Measurements from ENCODE around the gene PRKCH. TPM values are rescaled to one million over a fixed set of nuclear protein-coding genes. Genes with fewer than 3 reads are reported as not detected.

PRKCH gene
- total and polyA plus RNA-seq, 3 donors from 2014 or later = 15.0 to 26.8 (median 25.4) TPM

GRCh38 chr14:61347826-61348443 lies 26.6 kb downstream of the PRKCH start:
- intact Hi-C loops (cut with DNase I; ENCODE audit: low total_unique reads) = no loop called here
- DNase-seq = no peak
- Histone ChIP-seq H3K27ac (no peak overlapping the region), H3K4me1 (no peaks in the 10 kb centered on the region), H3K27me3 (no peaks in the 10 kb centered on the region), H3K9me3 (no peaks in the 10 kb centered on the region), H3K4me3 (no peak overlapping the region), H3K36me3 (ENCODE audit: low read depth, missing control alignments) (no peaks in the 10 kb centered on the region)
- WGBS, 2 donors = 70 to 77% methylated on average over 8 of the region's 8 CpGs
- TF ChIP-seq, protein P1, sequence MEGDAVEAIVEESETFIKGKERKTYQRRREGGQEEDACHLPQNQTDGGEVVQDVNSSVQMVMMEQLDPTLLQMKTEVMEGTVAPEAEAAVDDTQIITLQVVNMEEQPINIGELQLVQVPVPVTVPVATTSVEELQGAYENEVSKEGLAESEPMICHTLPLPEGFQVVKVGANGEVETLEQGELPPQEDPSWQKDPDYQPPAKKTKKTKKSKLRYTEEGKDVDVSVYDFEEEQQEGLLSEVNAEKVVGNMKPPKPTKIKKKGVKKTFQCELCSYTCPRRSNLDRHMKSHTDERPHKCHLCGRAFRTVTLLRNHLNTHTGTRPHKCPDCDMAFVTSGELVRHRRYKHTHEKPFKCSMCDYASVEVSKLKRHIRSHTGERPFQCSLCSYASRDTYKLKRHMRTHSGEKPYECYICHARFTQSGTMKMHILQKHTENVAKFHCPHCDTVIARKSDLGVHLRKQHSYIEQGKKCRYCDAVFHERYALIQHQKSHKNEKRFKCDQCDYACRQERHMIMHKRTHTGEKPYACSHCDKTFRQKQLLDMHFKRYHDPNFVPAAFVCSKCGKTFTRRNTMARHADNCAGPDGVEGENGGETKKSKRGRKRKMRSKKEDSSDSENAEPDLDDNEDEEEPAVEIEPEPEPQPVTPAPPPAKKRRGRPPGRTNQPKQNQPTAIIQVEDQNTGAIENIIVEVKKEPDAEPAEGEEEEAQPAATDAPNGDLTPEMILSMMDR (IDR thresholded peaks at IDR 0.05) = no peak
- no peak for TF ChIP-seq POLR2A (IDR thresholded peaks at IDR 0.05)

DNA sequence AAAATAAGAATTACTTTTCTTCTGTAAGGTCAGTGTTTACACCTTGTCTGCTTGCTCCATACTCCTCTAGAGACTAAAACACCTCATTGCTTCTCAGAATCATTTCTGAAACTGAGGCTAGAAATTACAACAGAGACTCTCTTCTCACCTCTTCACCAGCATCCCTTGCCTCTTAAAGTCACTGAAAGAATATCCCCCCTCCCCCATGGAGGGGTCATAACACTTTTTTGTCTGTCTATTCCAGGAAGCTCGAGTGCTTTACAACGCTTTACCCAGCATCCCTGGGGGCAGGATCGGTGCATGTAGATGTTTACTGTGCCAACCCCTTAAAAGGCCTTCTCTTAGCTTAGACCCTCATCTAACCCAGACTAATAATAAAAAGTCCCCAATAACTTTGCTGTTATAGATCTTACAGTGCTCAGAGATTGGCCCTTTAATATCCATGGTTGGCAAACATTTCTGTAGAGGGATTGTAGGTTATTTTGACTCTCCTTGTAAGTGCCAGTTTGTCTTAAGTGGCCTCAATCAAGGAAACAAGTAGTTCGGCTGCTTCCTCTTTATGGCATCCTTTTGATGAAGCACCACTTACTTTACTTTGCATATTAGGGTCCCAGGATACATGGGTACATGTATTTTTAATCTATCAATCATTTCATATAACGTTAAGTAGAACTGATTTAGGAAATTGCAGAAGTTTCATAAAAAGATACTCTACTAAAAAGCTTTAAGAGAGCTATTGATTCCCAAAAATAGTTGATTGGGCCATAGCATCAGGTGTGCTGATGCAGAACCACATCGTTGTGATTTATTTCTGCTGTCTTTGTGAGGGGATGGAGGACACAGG lies 29.3 kb downstream of the PRKCH start:
- H3K27me3 ChIP-seq = no peaks in the 10 kb centered on the region
- H3K4me3 ChIP-seq = no peak overlapping the region
- no peaks in the 10 kb centered on the region for H3K36me3 ChIP-seq (ENCODE audit: low read depth, missing control alignments)
- no peak overlapping the region for H3K27ac ChIP-seq
- 76 to 84% methylated on average over 6 of the region's 6 CpGs for WGBS, 2 donors
- DNase-seq = no peak
- TF ChIP-seq, protein P1 (IDR thresholded peaks at IDR 0.05) = no peak
- no peak for TF ChIP-seq POLR2A (IDR thresholded peaks at IDR 0.05)
- no peaks in the 10 kb centered on the region for H3K9me3 ChIP-seq
- intact Hi-C loops (cut with DNase I; ENCODE audit: low total_unique reads) = no loop called here
- no peaks in the 10 kb centered on the region for H3K4me1 ChIP-seq

GRCh38 chr14:61351477-61351876 lies 30.1 kb downstream of the PRKCH start:
- TF ChIP-seq, protein P1 (IDR thresholded peaks at IDR 0.05) = no peak
- no peak for TF ChIP-seq POLR2A (IDR thresholded peaks at IDR 0.05)
- DNase-seq = no peak
- intact Hi-C loops (cut with DNase I; ENCODE audit: low total_unique reads) = no loop called here
- H3K27ac ChIP-seq = no peak overlapping the region
- H3K36me3 ChIP-seq (ENCODE audit: low read depth, missing control alignments) = no peaks in the 10 kb centered on the region
- no peaks in the 10 kb centered on the region for H3K9me3 ChIP-seq
- WGBS, 2 donors = 98 to 99% methylated on average over 6 of the region's 6 CpGs
- H3K4me3 ChIP-seq = no peak overlapping the region
- H3K27me3 ChIP-seq = no peaks in the 10 kb centered on the region
- H3K4me1 ChIP-seq = no peaks in the 10 kb centered on the region

GRCh38 chr14:61355892-61356325 lies 34.5 kb downstream of the PRKCH start:
- no peaks in the 10 kb centered on the region for H3K9me3 ChIP-seq
- no peaks in the 10 kb centered on the region for H3K27me3 ChIP-seq
- intact Hi-C loops (cut with DNase I; ENCODE audit: low total_unique reads) = no loop called here
- TF ChIP-seq, protein P1 (IDR thresholded peaks at IDR 0.05) = no peak
- no peak for TF ChIP-seq POLR2A (IDR thresholded peaks at IDR 0.05)
- 65 to 68% methylated on average over 6 of the region's 6 CpGs for WGBS, 2 donors
- H3K4me1 ChIP-seq = no peaks in the 10 kb centered on the region
- H3K36me3 ChIP-seq (ENCODE audit: low read depth, missing control alignments) = no peaks in the 10 kb centered on the region
- H3K27ac ChIP-seq = no peak overlapping the region
- no peak overlapping the region for H3K4me3 ChIP-seq
- DNase-seq = no peak
